HG03469 (cell line): ENCODE measurements around the gene PELI2.

Source experiments
- ATAC-seq: cut with Tn5 transposase; IDR thresholded peaks from one replicate; pipeline ENCODE4 v1.9.1; 2021; ENCODE audit warnings: mild to moderate bottlenecking, moderate library complexity, moderate number of reproducible peaks; ENCODE audit not compliant: unreplicated experiment

The PELI2 gene

GRCh38 chr14:56224691-56225681 is 106.8 kb downstream of the PELI2 start:
- ATAC-seq, result no peak

DNA sequence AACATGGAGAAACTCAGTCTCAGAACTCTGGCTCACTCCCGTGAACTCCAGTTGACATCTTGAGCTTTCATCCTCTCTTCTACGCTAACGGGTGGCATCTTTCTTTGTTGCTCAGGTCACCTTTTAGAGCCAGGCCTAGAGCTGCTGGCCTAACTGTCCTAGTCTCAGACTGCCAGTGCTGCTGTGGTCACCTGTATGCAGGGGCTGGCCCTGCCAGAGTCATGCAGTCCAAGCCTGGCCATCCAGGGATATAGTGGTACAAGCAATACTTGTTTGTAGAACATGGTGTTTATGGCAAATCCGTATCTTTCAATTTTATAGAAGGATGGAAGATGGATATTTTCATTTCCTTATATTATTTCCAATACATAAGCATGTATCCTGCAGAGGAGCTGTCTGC is 117.2 kb downstream of the PELI2 start:
- no peak for ATAC-seq

DNA sequence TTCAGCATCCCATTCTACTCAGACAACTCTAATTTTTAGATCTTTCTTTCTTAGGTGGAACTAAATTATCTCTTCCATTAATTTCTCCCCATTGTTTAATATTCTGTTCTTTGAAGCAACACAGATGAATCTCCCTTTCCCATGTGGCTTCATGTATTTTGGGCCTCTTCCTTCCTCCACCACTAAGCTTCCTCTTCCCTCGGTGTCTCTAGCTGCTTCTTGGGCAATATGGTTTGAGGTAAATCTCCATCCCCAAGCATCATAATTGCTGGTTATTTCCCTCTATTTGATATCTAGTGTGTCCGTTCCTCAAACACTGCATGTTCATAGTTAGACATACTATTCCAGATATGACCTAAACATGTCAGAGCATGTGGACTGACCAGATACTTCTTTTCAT is 119.2 kb downstream of the PELI2 start:
- ATAC-seq, result no peak

GRCh38 chr14:56241461-56241860 is 123.2 kb downstream of the PELI2 start:
- no peak for ATAC-seq

GRCh38 chr14:56243110-56243509 is 124.9 kb downstream of the PELI2 start:
- ATAC-seq, result no peak

GRCh38 chr14:56244138-56244789 is 126.1 kb downstream of the PELI2 start:
- ATAC-seq, result no peak

- ATAC-seq, result no peak
Measured at GRCh38 chr14:56247495-56248200, 129.4 kb downstream of the PELI2 start.

DNA sequence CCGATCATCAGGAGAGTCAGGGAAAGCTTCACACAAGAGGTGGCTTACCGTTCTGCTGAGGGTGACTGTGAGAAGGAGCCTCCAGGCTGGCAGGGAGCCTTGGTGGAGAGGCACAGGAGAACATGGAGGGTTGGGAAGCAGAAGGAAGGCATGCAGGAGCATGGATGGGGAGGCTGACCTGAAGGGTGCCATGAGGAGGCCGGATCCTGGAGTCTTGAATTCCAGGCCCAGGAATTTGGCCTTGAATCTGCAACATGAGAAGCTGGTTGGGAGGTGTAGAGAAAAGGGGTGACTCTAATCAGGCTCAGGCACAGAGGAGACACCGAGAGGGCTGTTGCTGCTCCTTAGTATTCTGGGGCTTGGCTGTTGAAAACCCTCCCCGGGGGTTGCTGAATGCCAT is 130.2 kb downstream of the PELI2 start:
- no peak for ATAC-seq

- no peak for ATAC-seq
Measured at GRCh38 chr14:56261046-56261445, 142.8 kb downstream of the PELI2 start.

- no peak for ATAC-seq
Measured at GRCh38 chr14:56262530-56262929, 144.3 kb downstream of the PELI2 start.

DNA sequence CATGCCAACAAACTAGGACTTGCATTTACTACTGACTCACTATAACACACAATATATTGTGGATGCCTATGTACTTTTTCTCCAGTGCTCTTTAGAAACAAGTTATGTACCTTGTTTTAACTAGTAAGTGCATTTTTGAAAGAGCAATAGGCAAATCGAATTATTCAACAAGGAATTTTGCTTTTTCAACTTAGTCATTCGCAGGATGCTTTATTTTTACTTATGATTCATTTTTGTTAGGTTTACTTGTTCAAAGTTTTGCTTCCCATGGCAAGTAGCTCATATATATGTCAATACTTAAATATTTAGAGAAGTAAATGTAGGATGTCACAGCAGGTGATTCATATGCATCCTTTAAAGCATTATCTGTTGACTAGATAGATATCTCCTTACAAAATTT is 149.8 kb downstream of the PELI2 start:
- no peak for ATAC-seq

- no peak for ATAC-seq
Measured at GRCh38 chr14:56268673-56269072, 150.5 kb downstream of the PELI2 start.

GRCh38 chr14:56270921-56271320 is 152.7 kb downstream of the PELI2 start:
- no peak for ATAC-seq

DNA sequence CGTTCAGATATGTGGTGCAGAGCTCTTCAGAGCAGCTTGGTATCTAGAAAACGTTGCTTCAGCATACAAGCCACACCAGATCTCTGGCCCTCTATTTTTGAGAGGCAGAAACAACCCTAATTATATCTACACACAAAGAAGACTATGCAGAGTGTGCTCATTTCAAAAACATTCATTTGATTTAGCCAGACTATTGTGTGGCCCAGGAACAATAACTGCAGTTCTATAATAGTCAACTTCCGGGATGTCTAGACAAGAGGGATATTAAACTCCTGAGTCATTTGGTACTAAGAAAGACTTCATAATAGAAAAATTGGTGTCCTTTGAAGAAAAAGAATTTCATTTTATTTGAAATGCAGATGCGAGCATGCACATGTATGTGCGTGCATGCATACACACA is 153.8 kb downstream of the PELI2 start:
- no peak for ATAC-seq

GRCh38 chr14:56273155-56273554 is 154.9 kb downstream of the PELI2 start:
- ATAC-seq, result no peak

- no peak for ATAC-seq
Measured at GRCh38 chr14:56273951-56274350, 155.7 kb downstream of the PELI2 start.

GRCh38 chr14:56274556-56274955 is 156.3 kb downstream of the PELI2 start:
- no peak for ATAC-seq

GRCh38 chr14:56276108-56276507 is 157.9 kb downstream of the PELI2 start:
- no peak for ATAC-seq

DNA sequence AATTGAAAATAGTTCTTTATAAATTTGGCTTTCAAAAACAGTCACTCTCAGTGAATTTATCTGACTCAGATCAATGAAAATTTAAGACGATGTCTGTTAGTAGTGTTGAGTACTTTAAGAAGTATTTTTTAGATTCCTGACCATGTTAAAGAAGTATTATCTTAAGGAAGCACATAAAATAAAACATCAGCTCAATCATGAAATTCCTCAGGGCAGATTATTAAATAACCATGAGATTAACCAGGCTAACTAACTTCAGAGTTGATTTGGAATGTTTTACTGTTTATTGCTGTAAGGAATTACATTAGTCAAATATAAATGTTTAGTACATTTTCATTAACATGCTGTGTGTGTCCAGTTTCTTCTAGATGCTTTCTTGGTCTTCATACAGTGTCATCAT is 160.2 kb downstream of the PELI2 start:
- ATAC-seq, result no peak

DNA sequence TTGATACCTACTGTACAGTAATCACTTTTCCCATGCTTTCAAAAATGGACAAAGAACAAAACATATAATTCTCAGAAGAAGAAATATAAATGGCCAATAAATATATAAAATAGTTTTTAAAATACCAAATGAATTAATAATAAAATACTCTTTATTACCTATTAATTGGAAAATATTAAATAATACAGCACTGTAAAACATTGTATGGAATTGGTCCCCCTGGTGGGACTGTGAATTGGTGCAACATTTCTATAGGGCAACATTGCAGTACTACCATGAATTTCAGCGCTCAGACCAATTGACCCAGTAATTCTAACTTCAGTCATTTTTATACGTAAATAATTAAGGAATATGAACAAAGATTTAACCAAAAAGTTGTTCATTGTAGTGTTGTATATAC is 162.6 kb downstream of the PELI2 start:
- ATAC-seq, result no peak

- ATAC-seq, result no peak
Measured at GRCh38 chr14:56282179-56282578, 164.0 kb downstream of the PELI2 start.

- ATAC-seq, result no peak
Measured at GRCh38 chr14:56284641-56285040, 166.4 kb downstream of the PELI2 start.
